ENCODE results near the gene EXOC3L2.

- TF ChIP-seq CTCF (IDR thresholded peaks at IDR 0.05; ENCODE audit: low read length): no peak
- no peak for TF ChIP-seq EZH2 (optimal IDR thresholded peaks at IDR 0.05; ENCODE audit: low read depth, low read length)
These were observed 20.6 kb downstream of the EXOC3L2 start for GRCh38 chr19:45224645-45225044.
